ENCODE results near the gene KCNRG. TPM values are rescaled to one million over a fixed set of nuclear protein-coding genes. Genes with fewer than 3 reads are reported as not detected.
A peak's percentile ranks its signal among the peaks of the same experiment; 100 is the strongest.

KCNRG gene
- total RNA-seq, 1 experiment from 2014 or later: 1.1 TPM

DNA sequence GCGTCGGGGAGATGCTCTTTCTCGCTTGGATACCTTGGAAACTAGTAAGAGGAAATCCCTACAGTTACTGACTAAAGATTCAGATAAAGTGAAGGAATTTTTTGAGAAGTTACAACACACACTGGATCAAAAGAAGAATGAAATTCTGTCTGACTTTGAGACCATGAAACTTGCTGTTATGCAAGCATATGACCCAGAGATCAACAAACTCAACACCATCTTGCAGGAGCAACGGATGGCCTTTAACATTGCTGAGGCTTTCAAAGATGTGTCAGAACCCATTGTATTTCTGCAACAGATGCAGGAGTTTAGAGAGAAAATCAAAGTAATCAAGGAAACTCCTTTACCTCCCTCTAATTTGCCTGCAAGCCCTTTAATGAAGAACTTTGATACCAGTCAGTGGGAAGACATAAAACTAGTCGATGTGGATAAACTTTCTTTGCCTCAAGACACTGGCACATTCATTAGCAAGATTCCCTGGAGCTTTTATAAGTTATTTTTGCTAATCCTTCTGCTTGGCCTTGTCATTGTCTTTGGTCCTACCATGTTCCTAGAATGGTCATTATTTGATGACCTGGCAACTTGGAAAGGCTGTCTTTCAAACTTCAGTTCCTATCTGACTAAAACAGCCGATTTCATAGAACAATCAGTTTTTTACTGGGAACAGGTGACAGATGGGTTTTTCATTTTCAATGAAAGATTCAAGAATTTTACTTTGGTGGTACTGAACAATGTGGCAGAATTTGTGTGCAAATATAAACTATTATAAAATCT, 2.7 kb upstream of the KCNRG start (continued):
- TF ChIP-seq MAX (CRISPR knock-in tag; IDR thresholded peaks at IDR 0.05) (no peak), RORB (CRISPR knock-in tag; IDR thresholded peaks at IDR 0.05) (no peak)

DNA sequence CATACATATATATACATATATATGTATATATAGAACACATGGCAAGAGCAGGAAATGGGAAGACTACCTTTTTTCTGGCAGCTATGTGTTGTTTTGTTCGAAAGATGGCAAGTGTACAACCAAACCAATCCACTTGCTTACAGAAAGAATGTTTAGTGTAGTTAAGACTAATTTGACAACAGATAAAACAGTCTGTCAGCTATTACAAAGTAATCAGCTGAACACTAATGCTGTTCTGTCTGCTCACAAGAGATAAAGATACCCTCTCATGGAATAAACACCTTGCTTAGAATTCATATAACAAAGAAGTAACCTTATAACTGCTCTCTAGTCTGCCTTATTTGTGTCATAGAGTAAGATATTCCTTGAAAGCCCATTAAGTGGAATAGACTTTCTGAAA, 858 bp upstream of the KCNRG start:
- CTCF ChIA-PET: interaction anchor here (0.7 to 2.6 kb wide), 4 partner anchors 15 to 901 kb away, joined by 3 to 13 read pairs (median 4); partner anchors contain the start of gene TRIM13
- Mint-ChIP-seq H3K4me1 (peaks cover 42% of the 10 kb centered on the region), H3K4me3 (peak overlapping the region; percentile 28; the same call in 1 of the 2 replicates), H3K9me3 (peaks cover 6% of the 10 kb centered on the region; the same call in 1 of the 2 replicates), H3K27me3 (ENCODE audit: low read depth) (no peaks in the 10 kb centered on the region), H3K27ac (peak overlapping the region; percentile 84), H3K36me3 (peaks cover 46% of the 10 kb centered on the region)
- DNase-seq (ENCODE audit: low spot score) (no peak), ATAC-seq (no peak)
- TF ChIP-seq ZMAT4 (CRISPR knock-in tag; IDR thresholded peaks at IDR 0.05): no peak
- TF ChIP-seq PRRX2 (CRISPR knock-in tag; IDR thresholded peaks at IDR 0.05): no peak
- POLR2A ChIA-PET: interaction anchor here (1.6 kb wide), 1 partner anchor 17 kb away, joined by 7 read pairs; the partner anchor contains the start of gene TRIM13

DNA sequence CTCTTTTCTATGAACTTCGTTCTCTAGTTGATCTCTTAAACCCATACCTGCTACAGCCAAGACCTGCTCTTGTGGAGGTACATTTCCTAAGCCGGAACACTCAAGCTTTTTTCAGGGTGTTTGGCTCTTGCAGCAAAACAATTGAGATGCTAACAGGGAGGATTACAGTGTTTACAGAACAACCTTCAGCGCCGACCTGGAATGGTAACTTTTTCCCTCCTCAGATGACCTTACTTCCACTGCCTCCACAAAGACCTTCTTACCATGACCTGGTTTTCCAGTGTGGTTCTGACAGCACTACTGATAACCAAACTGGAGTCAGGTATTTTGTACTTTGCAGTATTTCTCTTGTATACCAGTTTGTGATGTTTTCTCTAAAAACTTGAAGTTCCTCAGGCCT, 506 bp downstream of the KCNRG start:
- ChIA-PET POLR2A (no interaction called here), CTCF (interaction anchor here (1.6 to 2.6 kb wide), 2 partner anchors 18 to 896 kb away, joined by 4 to 13 read pairs; partner anchors contain the start of gene TRIM13)

More for the DNA sequence above, 506 bp downstream of the KCNRG start:
- TF ChIP-seq FOXP4 (CRISPR knock-in tag; IDR thresholded peaks at IDR 0.05) (peak; percentile 66; the same call in 1 of the 2 replicates), RELA (CRISPR knock-in tag; IDR thresholded peaks at IDR 0.05; ENCODE audit: borderline replicate concordance) (no peak), USF2 (CRISPR knock-in tag; IDR thresholded peaks at IDR 0.05) (no peak), NR1H2 (CRISPR knock-in tag; IDR thresholded peaks at IDR 0.05) (no peak), GRHL2 (CRISPR knock-in tag; IDR thresholded peaks at IDR 0.05; ENCODE audit: insufficient replicate concordance, severe bottlenecking) (no peak), ZBTB21 (CRISPR knock-in tag; IDR thresholded peaks at IDR 0.05; ENCODE audit: borderline replicate concordance) (0 out of 2 replicates have a peak, but pooled peaks have one; percentile 40), ZNF121 (CRISPR knock-in tag; IDR thresholded peaks at IDR 0.05) (no peak), ZSCAN18 (CRISPR knock-in tag; IDR thresholded peaks at IDR 0.05) (no peak), MAX (CRISPR knock-in tag; IDR thresholded peaks at IDR 0.05) (no peak), ZNF317 (CRISPR knock-in tag; IDR thresholded peaks at IDR 0.05; ENCODE audit: borderline replicate concordance, low read depth) (no peak)
- TF ChIP-seq, protein P1, sequence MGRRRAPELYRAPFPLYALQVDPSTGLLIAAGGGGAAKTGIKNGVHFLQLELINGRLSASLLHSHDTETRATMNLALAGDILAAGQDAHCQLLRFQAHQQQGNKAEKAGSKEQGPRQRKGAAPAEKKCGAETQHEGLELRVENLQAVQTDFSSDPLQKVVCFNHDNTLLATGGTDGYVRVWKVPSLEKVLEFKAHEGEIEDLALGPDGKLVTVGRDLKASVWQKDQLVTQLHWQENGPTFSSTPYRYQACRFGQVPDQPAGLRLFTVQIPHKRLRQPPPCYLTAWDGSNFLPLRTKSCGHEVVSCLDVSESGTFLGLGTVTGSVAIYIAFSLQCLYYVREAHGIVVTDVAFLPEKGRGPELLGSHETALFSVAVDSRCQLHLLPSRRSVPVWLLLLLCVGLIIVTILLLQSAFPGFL (CRISPR knock-in tag; IDR thresholded peaks at IDR 0.05; ENCODE audit: borderline replicate concordance): no peak
- TF ChIP-seq, protein P2, sequence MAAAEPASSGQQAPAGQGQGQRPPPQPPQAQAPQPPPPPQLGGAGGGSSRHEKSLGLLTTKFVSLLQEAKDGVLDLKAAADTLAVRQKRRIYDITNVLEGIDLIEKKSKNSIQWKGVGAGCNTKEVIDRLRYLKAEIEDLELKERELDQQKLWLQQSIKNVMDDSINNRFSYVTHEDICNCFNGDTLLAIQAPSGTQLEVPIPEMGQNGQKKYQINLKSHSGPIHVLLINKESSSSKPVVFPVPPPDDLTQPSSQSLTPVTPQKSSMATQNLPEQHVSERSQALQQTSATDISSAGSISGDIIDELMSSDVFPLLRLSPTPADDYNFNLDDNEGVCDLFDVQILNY (CRISPR knock-in tag; IDR thresholded peaks at IDR 0.05): no peak
- ATAC-seq (peak; percentile 87), DNase-seq (ENCODE audit: low spot score) (no peak)
- H3K27me3 Mint-ChIP-seq (ENCODE audit: low read depth): no peaks in the 10 kb centered on the region
- peaks cover 37% of the 10 kb centered on the region for H3K36me3 Mint-ChIP-seq
- H3K9me3 Mint-ChIP-seq: peaks cover 6% of the 10 kb centered on the region; the same call in 1 of the 2 replicates
- H3K4me1 Mint-ChIP-seq: peaks cover 39% of the 10 kb centered on the region
- peak overlapping the region; percentile 90 for H3K27ac Mint-ChIP-seq
- H3K4me3 Mint-ChIP-seq: peak overlapping the region; percentile 31

Measured in WTC11 (cell line).